Measurements from ENCODE around the gene TTC39C.

DNA sequence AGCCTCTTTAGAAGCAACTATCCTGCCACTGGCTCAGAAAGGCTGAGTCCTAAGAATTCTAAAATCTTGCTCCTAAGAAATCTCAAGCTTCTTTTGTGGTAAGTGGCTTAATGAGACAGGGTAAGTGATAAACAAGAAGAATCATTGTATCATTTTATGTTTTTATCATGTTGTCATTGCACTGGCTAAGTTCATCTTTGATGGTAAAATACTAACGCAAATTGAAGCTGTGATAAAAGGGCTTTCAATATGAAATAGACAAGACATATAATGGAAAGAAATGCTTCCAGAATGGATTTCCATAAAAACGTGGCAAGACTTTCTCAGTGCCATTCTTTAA is 21.6 kb upstream of the TTC39C start:
- TF ChIP-seq CTCF (IDR thresholded peaks at IDR 0.05) (no peak), POLR2A (IDR thresholded peaks at IDR 0.05) (no peak)

All from thyroid gland (tissue), 4 donors.